Stomach (tissue), 9 donors: ENCODE data around the gene KRT83. TPM values are rescaled to one million over a fixed set of nuclear protein-coding genes. Genes with fewer than 3 reads are reported as not detected.

Experiments used
- DNase-seq, 2 donors: peaks; one replicate each; pipeline versions ENCODE4 v3.0.0 to v3.0.0-alpha.2; 2013 to 2019
- H3K27ac ChIP-seq, 5 donors: fragments of 200-600 bp in 4 of 5; sonication (generic) in 4 of 5; one replicate each; pipeline ENCODE4 v1.5.1; 2013 to 2019; ENCODE audit warnings: mild to moderate bottlenecking in 1 of 5, moderate library complexity in 1 of 5
- H3K27me3 ChIP-seq, 3 donors: fragments of 200-600 bp; sonication (generic); one replicate each; pipeline ENCODE4 v1.5.1; 2017 to 2019; ENCODE audit warnings: mixed run types in 1 of 3
- H3K36me3 ChIP-seq, 4 donors: fragments of 200-600 bp; sonication (generic); 1 replicate in 3 of 4; 2 replicates in 1 of 4; pipeline ENCODE4 v1.5.1; 2016 to 2019
- H3K4me1 ChIP-seq, 4 donors: fragments of 200-600 bp; sonication (generic); one replicate each; pipeline ENCODE4 v1.5.1; 2016 to 2019
- H3K4me3 ChIP-seq, 4 donors: fragments of 200-600 bp; sonication (generic) in 3 of 4; one replicate each; pipeline ENCODE4 v1.5.1; 2016 to 2019; ENCODE audit warnings: mild to moderate bottlenecking in 1 of 4
- H3K9me3 ChIP-seq, 4 donors: fragments of 200-600 bp; sonication (generic); one replicate each; pipeline ENCODE4 v1.5.1; 2016 to 2019
- EP300 ChIP-seq: sonication (generic); formaldehyde crosslinking; IDR thresholded peaks from one replicate; pipeline ENCODE4 v1.6.1; 2017; ENCODE audit warnings: antibody characterized with exemption
- POLR2A ChIP-seq, 4 donors: fragments of 450-650 bp; IDR thresholded peaks; one replicate each; pipeline ENCODE4 v1.6.1; 2016; ENCODE audit warnings: antibody characterized with exemption in 4 of 4, control low read depth in 2 of 4, mild to moderate bottlenecking in 1 of 4, moderate library complexity in 1 of 4
- POLR2AphosphoS5 ChIP-seq, 3 donors: sonication (generic); formaldehyde crosslinking; IDR thresholded peaks; one replicate each; pipeline ENCODE4 v1.6.1; 2016; ENCODE audit warnings: antibody characterized with exemption in 3 of 3
- WGBS, 5 donors: extraction: QIAGEN DNeasy Blood & Tissue Kit in 3 of 5; methylation state at CpG; one replicate each; pipeline versions ENCODE4 v1.1.5 to v1.1.7; 2013 to 2018; 5-methylcytosine and 5-hydroxymethylcytosine counted together
- intact Hi-C: fragments of 100-400 bp; cut with DNase I; formaldehyde crosslinking; loops from one replicate; pipeline ENCODE4 v1.15.1; 2023; ENCODE audit warnings: low total_unique reads
- polyA plus RNA-seq, 3 donors: library from polyadenylated mRNA; stranded (reverse); fragments of 200-250 nt; gene quantifications; one replicate each; pipeline ENCODE4 v1.2.3, GENCODE V29; 2013
- total RNA-seq, 5 donors: library from RNA; depleted of rRNA; stranded (reverse); fragments of >200 nt; gene quantifications; one replicate each; pipeline versions ENCODE4 v1.1.0 to v1.2.3, GENCODE V29; 2014 to 2016
- TF ChIP-seq, protein P1 (sequence below), 7 experiments: fragments of 450-650 bp in 4 of 7; fragments of 200-600 bp in 3 of 7; sonication (generic) in 3 of 7; IDR thresholded peaks; one replicate each; pipeline ENCODE4 v1.5.1; 2016 to 2019; ENCODE audit warnings: antibody characterized with exemption in 7 of 7, control low read depth in 2 of 7, mild to moderate bottlenecking in 1 of 7
- donor health status: healthy with polysubstance abuse.
- donor health status: Bipolar disorder and iron deficiency.
- donor health status: healthy.

Gene KRT83
- total and polyA plus RNA-seq, 8 donors = not detected

- 51 to 62% (median 53%) methylated on average over 14 of the region's 14 CpGs for WGBS, 5 donors
- no peaks in the 10 kb centered on the region for H3K9me3 ChIP-seq
- intact Hi-C loops = no loop called here
- no peak overlapping the region for H3K27ac ChIP-seq
- peaks cover 0 to 19% (median 0%) of the 10 kb centered on the region in 3 donors for H3K27me3 ChIP-seq
- TF ChIP-seq POLR2A (IDR thresholded peaks at IDR 0.05) = no peak
- no peak for TF ChIP-seq POLR2AphosphoS5 (IDR thresholded peaks at IDR 0.05)
- no peak for TF ChIP-seq EP300
- TF ChIP-seq, protein P1, sequence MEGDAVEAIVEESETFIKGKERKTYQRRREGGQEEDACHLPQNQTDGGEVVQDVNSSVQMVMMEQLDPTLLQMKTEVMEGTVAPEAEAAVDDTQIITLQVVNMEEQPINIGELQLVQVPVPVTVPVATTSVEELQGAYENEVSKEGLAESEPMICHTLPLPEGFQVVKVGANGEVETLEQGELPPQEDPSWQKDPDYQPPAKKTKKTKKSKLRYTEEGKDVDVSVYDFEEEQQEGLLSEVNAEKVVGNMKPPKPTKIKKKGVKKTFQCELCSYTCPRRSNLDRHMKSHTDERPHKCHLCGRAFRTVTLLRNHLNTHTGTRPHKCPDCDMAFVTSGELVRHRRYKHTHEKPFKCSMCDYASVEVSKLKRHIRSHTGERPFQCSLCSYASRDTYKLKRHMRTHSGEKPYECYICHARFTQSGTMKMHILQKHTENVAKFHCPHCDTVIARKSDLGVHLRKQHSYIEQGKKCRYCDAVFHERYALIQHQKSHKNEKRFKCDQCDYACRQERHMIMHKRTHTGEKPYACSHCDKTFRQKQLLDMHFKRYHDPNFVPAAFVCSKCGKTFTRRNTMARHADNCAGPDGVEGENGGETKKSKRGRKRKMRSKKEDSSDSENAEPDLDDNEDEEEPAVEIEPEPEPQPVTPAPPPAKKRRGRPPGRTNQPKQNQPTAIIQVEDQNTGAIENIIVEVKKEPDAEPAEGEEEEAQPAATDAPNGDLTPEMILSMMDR (IDR thresholded peaks at IDR 0.05) = no peak
- no peak overlapping the region for H3K4me3 ChIP-seq
- DNase-seq = no peak
- H3K4me1 ChIP-seq = no peaks in the 10 kb centered on the region
- H3K36me3 ChIP-seq = no peaks in the 10 kb centered on the region
Measured at GRCh38 chr12:52300796-52301691, 20.2 kb downstream of the KRT83 start.

DNA sequence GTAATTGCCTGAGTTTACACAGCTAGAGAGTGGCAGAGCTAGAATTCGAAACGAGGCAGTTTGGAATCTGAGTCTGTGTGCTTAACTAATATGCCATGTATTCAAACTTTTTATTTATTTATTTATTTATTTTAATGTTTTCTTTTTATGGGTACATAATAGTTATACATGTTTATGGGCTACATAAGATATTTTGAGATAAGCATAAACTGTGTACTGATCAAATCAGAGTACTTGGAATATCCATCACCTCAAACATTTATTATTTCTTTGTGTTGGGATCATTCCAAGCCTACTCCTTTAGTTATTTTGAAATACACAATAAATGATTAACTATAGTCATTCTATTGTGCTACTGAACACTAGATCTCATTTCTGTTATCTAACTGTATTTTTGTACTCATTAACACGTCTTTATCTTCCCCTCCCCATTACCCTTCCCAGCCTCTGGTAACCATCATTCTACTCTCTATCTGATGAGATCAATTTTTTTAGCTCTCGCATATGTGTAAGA is 22.5 kb downstream of the KRT83 start:
- H3K27me3 ChIP-seq = peaks cover 0 to 10% (median 0%) of the 10 kb centered on the region in 3 donors
- TF ChIP-seq POLR2AphosphoS5 (IDR thresholded peaks at IDR 0.05) (no peak), EP300 (no peak), POLR2A (IDR thresholded peaks at IDR 0.05) (no peak)
- TF ChIP-seq, protein P1 (IDR thresholded peaks at IDR 0.05) = no peak
- intact Hi-C loops = no loop called here
- H3K4me1 ChIP-seq = no peaks in the 10 kb centered on the region
- H3K9me3 ChIP-seq = no peaks in the 10 kb centered on the region
- no peak overlapping the region for H3K4me3 ChIP-seq
- no peaks in the 10 kb centered on the region for H3K36me3 ChIP-seq
- no peak overlapping the region for H3K27ac ChIP-seq
- DNase-seq = no peak
- WGBS, 5 donors = 48 to 57% (median 52%) methylated on average over 4 of the region's 4 CpGs

DNA sequence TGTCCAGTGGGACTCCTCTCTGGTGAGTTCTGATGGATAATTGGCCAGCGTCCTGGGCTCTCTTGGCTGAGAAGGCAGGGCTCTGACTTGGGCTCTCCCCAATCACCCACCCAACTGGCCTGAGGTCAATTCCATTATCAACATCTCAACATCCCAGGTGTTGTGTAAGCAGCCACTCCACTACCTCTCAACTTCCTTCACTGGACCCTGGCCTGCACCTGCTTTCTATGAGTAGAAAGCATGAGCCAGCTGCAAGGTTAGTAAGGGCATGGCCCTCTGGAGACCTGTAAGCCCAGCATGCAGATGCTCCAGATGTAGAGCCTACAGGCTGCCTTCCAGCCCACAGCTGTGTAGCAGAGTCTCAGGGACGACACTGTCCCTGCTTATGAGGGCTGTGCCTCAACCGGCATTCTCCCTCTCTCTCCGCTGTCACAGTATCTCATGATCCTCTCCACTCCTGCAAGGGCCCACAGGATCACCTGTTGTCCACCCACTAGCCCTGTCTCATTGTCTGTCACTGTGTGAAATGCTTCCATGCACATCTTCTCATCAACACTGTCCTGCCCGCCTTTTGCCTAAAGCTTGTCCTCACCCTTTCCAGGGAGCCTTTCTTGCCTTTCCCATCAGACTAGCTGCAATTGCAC is 24.5 kb downstream of the KRT83 start:
- TF ChIP-seq, protein P1 (IDR thresholded peaks at IDR 0.05) = no peak
- TF ChIP-seq POLR2AphosphoS5 (IDR thresholded peaks at IDR 0.05) = no peak
- no peak for TF ChIP-seq EP300
- no peak for TF ChIP-seq POLR2A (IDR thresholded peaks at IDR 0.05)
- WGBS, 5 donors = 85 to 97% (median 91%) methylated on average over 5 of the region's 5 CpGs
- H3K4me1 ChIP-seq = no peaks in the 10 kb centered on the region
- peaks cover 0 to 25% (median 2%) of the 10 kb centered on the region in 3 donors for H3K27me3 ChIP-seq
- H3K4me3 ChIP-seq = no peak overlapping the region
- peak in 1 of 2 donors; percentile 4 for DNase-seq
- no peak overlapping the region for H3K27ac ChIP-seq
- no peaks in the 10 kb centered on the region for H3K36me3 ChIP-seq
- intact Hi-C loops = no loop called here
- no peaks in the 10 kb centered on the region for H3K9me3 ChIP-seq

DNA sequence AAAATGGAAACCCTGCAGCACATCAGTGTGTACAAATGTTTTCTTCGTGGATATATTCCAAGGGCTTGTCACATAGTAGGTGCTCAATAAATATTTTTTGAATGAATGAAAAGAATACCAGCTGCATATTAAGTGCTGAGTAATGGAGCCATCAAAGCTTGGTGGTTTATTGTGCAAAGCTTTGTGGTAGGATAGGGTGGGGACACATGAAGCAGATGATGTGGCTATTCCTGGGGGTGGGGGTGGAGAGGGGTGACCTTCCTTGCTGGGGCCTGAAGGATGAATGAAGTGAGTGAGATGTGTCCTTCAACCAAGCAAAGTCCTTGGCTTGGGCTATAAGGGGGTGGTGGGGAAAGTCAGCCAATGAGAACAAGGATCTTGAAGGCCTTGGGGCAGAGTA is 25.5 kb downstream of the KRT83 start:
- no peak for DNase-seq

More for the DNA sequence above, 25.5 kb downstream of the KRT83 start:
- intact Hi-C loops = no loop called here
- Histone ChIP-seq H3K9me3 (no peaks in the 10 kb centered on the region), H3K27me3 (peaks cover 0 to 30% (median 7%) of the 10 kb centered on the region in 3 donors), H3K36me3 (no peaks in the 10 kb centered on the region), H3K4me1 (no peaks in the 10 kb centered on the region), H3K4me3 (no peak overlapping the region), H3K27ac (no peak overlapping the region)
- 70 to 83% (median 77%) methylated on average over 1 of the region's 1 CpG for WGBS, 5 donors
- TF ChIP-seq POLR2A (IDR thresholded peaks at IDR 0.05) (no peak), POLR2AphosphoS5 (IDR thresholded peaks at IDR 0.05) (no peak), EP300 (no peak)
- TF ChIP-seq, protein P1 (IDR thresholded peaks at IDR 0.05) = no peak
